Measurements from ENCODE around the gene GAS6.

GAS6 gene

GRCh38 chr13:113883921-113884804 is 20.3 kb upstream of the GAS6 start:
- H2AFZ ChIP-seq (ENCODE audit: insufficient read depth, low read length, poor library complexity): no peak overlapping the region
- no peak overlapping the region for H2AK5ac ChIP-seq (ENCODE audit: low read length)
- no peak overlapping the region for H3K4me3 ChIP-seq (ENCODE audit: low read depth, low read length)
- H2BK120ac ChIP-seq (ENCODE audit: insufficient read depth, low read length, poor library complexity): no peak overlapping the region
- no CpG with 5 or more reads among the region's 51 CpGs for WGBS (ENCODE audit: extremely low coverage, insufficient coverage, insufficient read length)
- H3K27me3 ChIP-seq (ENCODE audit: insufficient read depth, low read length): no peaks in the 10 kb centered on the region
- H3K4me2 ChIP-seq (ENCODE audit: low read length): no peak overlapping the region
- H3K18ac ChIP-seq (ENCODE audit: low read length): no peak overlapping the region
- H4K12ac ChIP-seq (ENCODE audit: low read depth, low read length): no peak overlapping the region
- no peaks in the 10 kb centered on the region for H3K79me2 ChIP-seq (ENCODE audit: control insufficient read depth, insufficient read depth, low read length, poor library complexity)
- H3K36me3 ChIP-seq (ENCODE audit: control insufficient read depth in 1 of 2, insufficient read depth in 2 of 2, low read length in 2 of 2): no peaks in the 10 kb centered on the region
- no peaks in the 10 kb centered on the region for H3K79me1 ChIP-seq (ENCODE audit: low read length)
- H3K9me3 ChIP-seq (ENCODE audit: insufficient read depth, low read depth, low read length): peaks cover 2% of the 10 kb centered on the region
- H3K23ac ChIP-seq (ENCODE audit: low read length): no peak overlapping the region
- DNase-seq: no peak
- no peak overlapping the region for H3K14ac ChIP-seq (ENCODE audit: low read length)
- no peak overlapping the region for H3K9ac ChIP-seq (ENCODE audit: low read length)
- H2BK12ac ChIP-seq (ENCODE audit: low read length): no peak overlapping the region
- H4K91ac ChIP-seq (ENCODE audit: low read depth, low read length): no peak overlapping the region
- no peaks in the 10 kb centered on the region for H3K4me1 ChIP-seq (ENCODE audit: control insufficient read depth in 1 of 2, insufficient read depth in 2 of 2, low read length in 2 of 2)
- H3K27ac ChIP-seq (ENCODE audit: low read depth, low read length): no peak overlapping the region
- no peak overlapping the region for H4K8ac ChIP-seq (ENCODE audit: low read depth, low read length)
- no peak overlapping the region for H2BK5ac ChIP-seq (ENCODE audit: low read depth, low read length, poor library complexity)
- no peak overlapping the region for H3K4ac ChIP-seq (ENCODE audit: low read depth, low read length)

DNA sequence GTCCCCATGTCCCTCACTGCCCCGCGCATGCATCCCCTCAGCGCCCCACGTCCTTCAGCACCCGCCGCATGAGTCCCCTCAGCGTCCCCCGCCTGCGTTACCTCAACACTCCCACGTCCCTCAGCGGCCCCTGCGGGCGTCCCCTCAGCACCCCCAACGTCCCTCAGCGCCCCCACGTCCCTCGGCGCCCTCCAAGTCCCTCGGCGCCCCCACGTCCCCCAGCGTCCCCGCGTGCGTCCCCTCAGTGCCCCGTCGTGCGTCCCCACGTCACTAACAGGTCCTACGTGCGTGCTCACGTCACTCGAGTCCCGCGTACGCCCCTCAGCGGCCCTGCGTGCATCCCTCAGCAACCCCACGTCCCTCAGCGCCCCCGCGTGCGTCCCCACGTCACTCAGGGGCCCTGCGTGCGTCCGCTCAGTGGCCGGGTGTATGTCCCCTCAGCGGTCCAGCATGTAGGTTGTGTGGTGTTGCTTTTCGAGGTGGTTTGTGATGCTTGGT is 19.5 kb upstream of the GAS6 start:
- no peak for DNase-seq
- WGBS (ENCODE audit: extremely low coverage, insufficient coverage, insufficient read length): no CpG with 5 or more reads among the region's 50 CpGs
- Histone ChIP-seq H3K27me3 (ENCODE audit: insufficient read depth, low read length) (no peaks in the 10 kb centered on the region), H3K4ac (ENCODE audit: low read depth, low read length) (no peak overlapping the region), H3K79me1 (ENCODE audit: low read length) (no peaks in the 10 kb centered on the region), H2BK12ac (ENCODE audit: low read length) (no peak overlapping the region), H3K18ac (ENCODE audit: low read length) (no peak overlapping the region), H2BK5ac (ENCODE audit: low read depth, low read length, poor library complexity) (no peak overlapping the region), H3K9me3 (ENCODE audit: insufficient read depth, low read depth, low read length) (peaks cover 2% of the 10 kb centered on the region), H4K12ac (ENCODE audit: low read depth, low read length) (no peak overlapping the region), H3K27ac (ENCODE audit: low read depth, low read length) (no peak overlapping the region), H2AK5ac (ENCODE audit: low read length) (no peak overlapping the region), H3K4me3 (ENCODE audit: low read depth, low read length) (no peak overlapping the region), H3K23ac (ENCODE audit: low read length) (no peak overlapping the region), H2BK120ac (ENCODE audit: insufficient read depth, low read length, poor library complexity) (no peak overlapping the region), H3K79me2 (ENCODE audit: control insufficient read depth, insufficient read depth, low read length, poor library complexity) (no peaks in the 10 kb centered on the region), H3K4me1 (ENCODE audit: control insufficient read depth in 1 of 2, insufficient read depth in 2 of 2, low read length in 2 of 2) (no peaks in the 10 kb centered on the region), H4K8ac (ENCODE audit: low read depth, low read length) (no peak overlapping the region), H3K9ac (ENCODE audit: low read length) (no peak overlapping the region), H4K91ac (ENCODE audit: low read depth, low read length) (no peak overlapping the region), H3K36me3 (ENCODE audit: control insufficient read depth in 1 of 2, insufficient read depth in 2 of 2, low read length in 2 of 2) (no peaks in the 10 kb centered on the region), H2AFZ (ENCODE audit: insufficient read depth, low read length, poor library complexity) (no peak overlapping the region), H3K14ac (ENCODE audit: low read length) (no peak overlapping the region), H3K4me2 (ENCODE audit: low read length) (no peak overlapping the region)

DNA sequence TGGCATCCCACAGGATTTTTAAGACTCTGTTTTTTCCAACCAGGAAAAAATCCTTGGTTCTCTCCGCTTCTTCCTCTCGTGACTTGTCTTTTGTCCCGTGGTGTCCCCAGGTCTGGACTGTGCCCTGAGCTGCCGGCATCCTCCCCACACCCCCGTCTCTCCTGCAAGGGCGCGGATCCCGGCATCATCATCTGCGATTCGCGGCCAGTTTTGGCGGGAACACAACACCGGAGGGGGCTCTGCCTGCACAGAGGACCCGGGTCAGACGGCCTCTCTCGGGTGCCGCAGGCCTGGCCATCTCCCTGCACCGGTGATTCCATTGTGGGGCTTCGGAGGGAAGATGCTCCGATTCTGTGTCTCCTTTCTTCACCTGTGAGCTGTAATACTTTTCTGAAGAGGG is 18.8 kb upstream of the GAS6 start:
- no peaks in the 10 kb centered on the region for H3K4me1 ChIP-seq (ENCODE audit: control insufficient read depth in 1 of 2, insufficient read depth in 2 of 2, low read length in 2 of 2)
- H3K9ac ChIP-seq (ENCODE audit: low read length): no peak overlapping the region
- H3K27me3 ChIP-seq (ENCODE audit: insufficient read depth, low read length): no peaks in the 10 kb centered on the region
- H4K91ac ChIP-seq (ENCODE audit: low read depth, low read length): no peak overlapping the region
- H3K9me3 ChIP-seq (ENCODE audit: insufficient read depth, low read depth, low read length): peaks cover 2% of the 10 kb centered on the region
- no peak for DNase-seq
- no peak overlapping the region for H3K14ac ChIP-seq (ENCODE audit: low read length)
- no peaks in the 10 kb centered on the region for H3K36me3 ChIP-seq (ENCODE audit: control insufficient read depth in 1 of 2, insufficient read depth in 2 of 2, low read length in 2 of 2)
- H2BK120ac ChIP-seq (ENCODE audit: insufficient read depth, low read length, poor library complexity): no peak overlapping the region
- no peak overlapping the region for H2AK5ac ChIP-seq (ENCODE audit: low read length)
- H3K4me3 ChIP-seq (ENCODE audit: low read depth, low read length): no peak overlapping the region
- H3K27ac ChIP-seq (ENCODE audit: low read depth, low read length): no peak overlapping the region
- H4K12ac ChIP-seq (ENCODE audit: low read depth, low read length): no peak overlapping the region
- H3K4ac ChIP-seq (ENCODE audit: low read depth, low read length): no peak overlapping the region
- H2BK12ac ChIP-seq (ENCODE audit: low read length): no peak overlapping the region
- no CpG with 5 or more reads among the region's 20 CpGs for WGBS (ENCODE audit: extremely low coverage, insufficient coverage, insufficient read length)
- H3K79me1 ChIP-seq (ENCODE audit: low read length): no peaks in the 10 kb centered on the region
- H3K18ac ChIP-seq (ENCODE audit: low read length): no peak overlapping the region
- no peaks in the 10 kb centered on the region for H3K79me2 ChIP-seq (ENCODE audit: control insufficient read depth, insufficient read depth, low read length, poor library complexity)
- no peak overlapping the region for H4K8ac ChIP-seq (ENCODE audit: low read depth, low read length)
- no peak overlapping the region for H2BK5ac ChIP-seq (ENCODE audit: low read depth, low read length, poor library complexity)
- no peak overlapping the region for H3K23ac ChIP-seq (ENCODE audit: low read length)
- H2AFZ ChIP-seq (ENCODE audit: insufficient read depth, low read length, poor library complexity): no peak overlapping the region
- no peak overlapping the region for H3K4me2 ChIP-seq (ENCODE audit: low read length)

DNA sequence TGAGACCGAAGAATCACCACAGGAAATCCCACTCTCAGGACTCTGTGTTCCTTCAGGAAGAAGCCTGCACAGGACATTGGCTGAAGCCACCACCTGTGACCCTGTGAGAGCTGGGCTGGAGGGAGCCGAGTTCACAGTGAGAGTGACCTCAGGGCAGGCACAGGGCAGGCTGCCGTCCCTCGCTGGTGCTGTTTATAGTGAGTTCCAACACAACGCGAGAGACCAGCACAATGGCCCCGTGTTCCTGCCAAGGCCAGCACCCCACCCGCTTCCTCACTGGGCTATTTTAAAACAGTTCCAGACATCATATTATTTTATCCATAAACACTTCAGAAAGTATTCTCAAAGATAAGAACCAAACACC is 18.4 kb upstream of the GAS6 start:
- Histone ChIP-seq H3K9me3 (ENCODE audit: insufficient read depth, low read depth, low read length) (peaks cover 2% of the 10 kb centered on the region), H4K12ac (ENCODE audit: low read depth, low read length) (no peak overlapping the region), H2BK12ac (ENCODE audit: low read length) (no peak overlapping the region), H3K4ac (ENCODE audit: low read depth, low read length) (no peak overlapping the region), H4K91ac (ENCODE audit: low read depth, low read length) (no peak overlapping the region), H3K18ac (ENCODE audit: low read length) (no peak overlapping the region), H3K4me3 (ENCODE audit: low read depth, low read length) (no peak overlapping the region), H3K27ac (ENCODE audit: low read depth, low read length) (no peak overlapping the region), H2BK120ac (ENCODE audit: insufficient read depth, low read length, poor library complexity) (no peak overlapping the region), H3K4me1 (ENCODE audit: control insufficient read depth in 1 of 2, insufficient read depth in 2 of 2, low read length in 2 of 2) (no peaks in the 10 kb centered on the region), H3K36me3 (ENCODE audit: control insufficient read depth in 1 of 2, insufficient read depth in 2 of 2, low read length in 2 of 2) (no peaks in the 10 kb centered on the region), H3K23ac (ENCODE audit: low read length) (no peak overlapping the region), H3K4me2 (ENCODE audit: low read length) (no peak overlapping the region), H3K9ac (ENCODE audit: low read length) (no peak overlapping the region), H2BK5ac (ENCODE audit: low read depth, low read length, poor library complexity) (no peak overlapping the region), H2AK5ac (ENCODE audit: low read length) (no peak overlapping the region), H4K8ac (ENCODE audit: low read depth, low read length) (no peak overlapping the region), H3K79me1 (ENCODE audit: low read length) (no peaks in the 10 kb centered on the region), H3K79me2 (ENCODE audit: control insufficient read depth, insufficient read depth, low read length, poor library complexity) (no peaks in the 10 kb centered on the region), H2AFZ (ENCODE audit: insufficient read depth, low read length, poor library complexity) (no peak overlapping the region), H3K14ac (ENCODE audit: low read length) (no peak overlapping the region), H3K27me3 (ENCODE audit: insufficient read depth, low read length) (no peaks in the 10 kb centered on the region)
- no peak for DNase-seq
- no CpG with 5 or more reads among the region's 8 CpGs for WGBS (ENCODE audit: extremely low coverage, insufficient coverage, insufficient read length)

All from trophoblast cell (in vitro differentiated cells and primary cell).